HEK293 (cell line): ENCODE measurements around the gene SLC22A17.
A peak's percentile ranks its signal among the peaks of the same experiment; 100 is the strongest.

Experiments
- KLF10 ChIP-seq: fragments of 450-650 bp; IDR thresholded peaks from 2 replicates; pipeline ENCODE4 v1.5.1; 2018; ENCODE audit warnings: missing biosample characterization, mild to moderate bottlenecking, missing genetic modification characterization
- KLF17 ChIP-seq: fragments of 450-650 bp; formaldehyde crosslinking; IDR thresholded peaks from 2 replicates; pipeline ENCODE4 v1.5.1; 2016; ENCODE audit warnings: missing biosample characterization, missing genetic modification characterization
- PRDM10 ChIP-seq: fragments of 450-650 bp; formaldehyde crosslinking; IDR thresholded peaks from 2 replicates; pipeline ENCODE4 v1.5.1; 2016; ENCODE audit warnings: missing biosample characterization, missing genetic modification characterization
- SP2 ChIP-seq: fragments of 450-650 bp; formaldehyde crosslinking; IDR thresholded peaks from 2 replicates; pipeline ENCODE4 v1.5.1; 2016; ENCODE audit warnings: missing biosample characterization, missing genetic modification characterization
- ZFP3 ChIP-seq: fragments of 450-650 bp; formaldehyde crosslinking; IDR thresholded peaks from 2 replicates; pipeline ENCODE4 v1.5.1; 2016; ENCODE audit warnings: low read depth, missing biosample characterization, missing genetic modification characterization
- ZFP69B ChIP-seq: fragments of 450-650 bp; formaldehyde crosslinking; IDR thresholded peaks from 2 replicates; pipeline ENCODE4 v1.5.1; 2016; ENCODE audit warnings: missing biosample characterization, missing genetic modification characterization
- ZNF248 ChIP-seq: fragments of 450-650 bp; formaldehyde crosslinking; IDR thresholded peaks from 2 replicates; pipeline ENCODE4 v1.5.1; 2017; ENCODE audit warnings: missing biosample characterization, missing genetic modification characterization
- ZNF280D ChIP-seq: fragments of 450-650 bp; formaldehyde crosslinking; IDR thresholded peaks from 2 replicates; pipeline ENCODE4 v1.5.1; 2016; ENCODE audit warnings: missing biosample characterization, missing genetic modification characterization
- ZNF423 ChIP-seq: fragments of 450-650 bp; formaldehyde crosslinking; IDR thresholded peaks from 2 replicates; pipeline ENCODE4 v1.5.1; 2016; ENCODE audit warnings: missing biosample characterization, missing genetic modification characterization
- ZNF48 ChIP-seq: fragments of 450-650 bp; formaldehyde crosslinking; IDR thresholded peaks from 2 replicates; pipeline ENCODE4 v1.5.1; 2016; ENCODE audit warnings: missing biosample characterization, missing genetic modification characterization
- ZNF513 ChIP-seq: fragments of 450-650 bp; IDR thresholded peaks from 2 replicates; pipeline ENCODE4 v1.5.1; 2018; ENCODE audit warnings: missing biosample characterization, missing genetic modification characterization
- ZNF654 ChIP-seq: fragments of 450-650 bp; formaldehyde crosslinking; IDR thresholded peaks from 2 replicates; pipeline ENCODE4 v1.5.1; 2016; ENCODE audit warnings: low read depth, missing biosample characterization, missing genetic modification characterization
- ZNF776 ChIP-seq: fragments of 450-650 bp; formaldehyde crosslinking; IDR thresholded peaks from 2 replicates; pipeline ENCODE4 v1.5.0; 2017; ENCODE audit warnings: missing biosample characterization, missing genetic modification characterization, borderline replicate concordance
- TF ChIP-seq, protein P1 (sequence below): fragments of 450-650 bp; formaldehyde crosslinking; IDR thresholded peaks from 2 replicates; pipeline ENCODE4 v1.5.1; 2016; ENCODE audit warnings: missing biosample characterization, missing genetic modification characterization
- TF ChIP-seq, protein P2 (sequence below): fragments of 450-650 bp; formaldehyde crosslinking; IDR thresholded peaks from 2 replicates; pipeline ENCODE4 v1.5.1; 2017; ENCODE audit warnings: missing biosample characterization, missing genetic modification characterization

SLC22A17 gene

DNA sequence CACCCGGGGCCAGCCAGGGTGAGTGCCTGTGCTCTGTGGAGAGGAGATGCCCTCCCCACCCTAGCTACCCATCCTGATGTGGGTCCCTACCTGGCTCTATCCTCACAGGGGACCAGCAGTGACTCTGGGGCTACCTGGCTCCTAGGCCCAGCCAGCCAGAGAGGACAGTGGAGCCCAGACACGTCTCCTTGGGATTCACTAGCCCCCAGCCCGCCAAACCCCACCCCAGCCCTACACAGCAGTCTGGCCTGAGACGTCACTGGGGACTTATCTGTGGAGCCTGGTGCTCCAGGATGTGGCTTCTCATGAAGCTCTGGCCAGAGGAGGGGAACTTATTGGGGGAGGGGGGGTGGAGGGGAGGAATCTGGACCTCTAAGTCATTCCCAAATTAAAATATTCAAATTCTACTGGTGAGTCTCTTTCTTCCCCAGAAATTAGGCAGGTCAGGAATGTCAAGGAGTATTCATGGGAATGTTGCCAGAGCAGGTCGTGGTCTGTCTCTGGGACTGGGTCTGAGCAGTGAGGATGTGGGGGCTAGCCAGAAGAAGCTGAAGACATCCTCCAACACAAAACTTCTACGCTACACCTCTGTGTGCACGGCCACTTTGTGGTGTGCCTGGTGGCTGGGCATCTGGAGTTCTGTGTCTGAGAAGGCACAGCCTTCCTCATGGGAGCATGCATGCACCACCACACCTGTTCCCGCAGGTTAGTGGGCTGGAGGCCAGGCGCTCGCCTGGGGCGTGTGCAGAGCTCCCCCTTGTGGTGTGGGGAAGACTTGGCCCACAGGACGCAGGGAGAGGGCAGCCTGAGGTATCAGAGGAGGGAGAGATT, 26.9 kb upstream of the SLC22A17 start (continued):
- TF ChIP-seq, protein P1, sequence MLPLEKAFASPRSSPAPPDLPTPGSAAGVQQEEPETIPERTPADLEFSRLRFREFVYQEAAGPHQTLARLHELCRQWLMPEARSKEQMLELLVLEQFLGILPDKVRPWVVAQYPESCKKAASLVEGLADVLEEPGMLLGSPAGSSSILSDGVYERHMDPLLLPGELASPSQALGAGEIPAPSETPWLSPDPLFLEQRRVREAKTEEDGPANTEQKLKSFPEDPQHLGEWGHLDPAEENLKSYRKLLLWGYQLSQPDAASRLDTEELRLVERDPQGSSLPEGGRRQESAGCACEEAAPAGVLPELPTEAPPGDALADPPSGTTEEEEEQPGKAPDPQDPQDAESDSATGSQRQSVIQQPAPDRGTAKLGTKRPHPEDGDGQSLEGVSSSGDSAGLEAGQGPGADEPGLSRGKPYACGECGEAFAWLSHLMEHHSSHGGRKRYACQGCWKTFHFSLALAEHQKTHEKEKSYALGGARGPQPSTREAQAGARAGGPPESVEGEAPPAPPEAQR, result no peak
- TF ChIP-seq ZFP69B (tag by site-specific recombination), result no peak
- TF ChIP-seq ZNF776 (tag by site-specific recombination), result no peak
- TF ChIP-seq ZNF48 (tag by site-specific recombination), result no peak
- TF ChIP-seq, protein P2, sequence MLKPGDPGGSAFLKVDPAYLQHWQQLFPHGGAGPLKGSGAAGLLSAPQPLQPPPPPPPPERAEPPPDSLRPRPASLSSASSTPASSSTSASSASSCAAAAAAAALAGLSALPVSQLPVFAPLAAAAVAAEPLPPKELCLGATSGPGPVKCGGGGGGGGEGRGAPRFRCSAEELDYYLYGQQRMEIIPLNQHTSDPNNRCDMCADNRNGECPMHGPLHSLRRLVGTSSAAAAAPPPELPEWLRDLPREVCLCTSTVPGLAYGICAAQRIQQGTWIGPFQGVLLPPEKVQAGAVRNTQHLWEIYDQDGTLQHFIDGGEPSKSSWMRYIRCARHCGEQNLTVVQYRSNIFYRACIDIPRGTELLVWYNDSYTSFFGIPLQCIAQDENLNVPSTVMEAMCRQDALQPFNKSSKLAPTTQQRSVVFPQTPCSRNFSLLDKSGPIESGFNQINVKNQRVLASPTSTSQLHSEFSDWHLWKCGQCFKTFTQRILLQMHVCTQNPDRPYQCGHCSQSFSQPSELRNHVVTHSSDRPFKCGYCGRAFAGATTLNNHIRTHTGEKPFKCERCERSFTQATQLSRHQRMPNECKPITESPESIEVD (tag by site-specific recombination), result no peak
- no peak for TF ChIP-seq SP2 (tag by site-specific recombination)
- peak; percentile 70 for TF ChIP-seq ZNF654 (tag by site-specific recombination)
- TF ChIP-seq KLF10 (tag by site-specific recombination), result no peak
- TF ChIP-seq ZFP3 (tag by site-specific recombination), result no peak
- no peak for TF ChIP-seq ZNF280D
- 0 out of 2 replicates have a peak, but pooled peaks have one; percentile 38 for TF ChIP-seq KLF17 (tag by site-specific recombination)
- no peak for TF ChIP-seq ZNF513 (tag by site-specific recombination)
- TF ChIP-seq ZNF423 (tag by site-specific recombination), result no peak
- TF ChIP-seq PRDM10 (tag by site-specific recombination), result no peak
- TF ChIP-seq ZNF248, result no peak
